Renal cortical epithelial cell (primary cell): ENCODE measurements around the gene MAST2. TPM values are rescaled to one million over a fixed set of nuclear protein-coding genes. Genes with fewer than 3 reads are reported as not detected.
"Not testable (repeated sequence)": the region's sequence is repeated elsewhere in the genome, so short reads cannot be mapped to it uniquely, and the experiment has no call there.

ENCODE experiments used
- DNase-seq: peaks from one replicate; pipeline ENCODE4 v3.0.0-alpha.2; 2011; ENCODE audit warnings: low read depth
- total RNA-seq: library from RNA; depleted of rRNA; stranded (reverse); fragments of >200 nt; gene quantifications from 2 replicates; pipeline ENCODE4 v1.2.3, GENCODE V29; 2014

MAST2 gene
- total RNA-seq, 1 donor from 2014 or later = 24.8 TPM

DNA sequence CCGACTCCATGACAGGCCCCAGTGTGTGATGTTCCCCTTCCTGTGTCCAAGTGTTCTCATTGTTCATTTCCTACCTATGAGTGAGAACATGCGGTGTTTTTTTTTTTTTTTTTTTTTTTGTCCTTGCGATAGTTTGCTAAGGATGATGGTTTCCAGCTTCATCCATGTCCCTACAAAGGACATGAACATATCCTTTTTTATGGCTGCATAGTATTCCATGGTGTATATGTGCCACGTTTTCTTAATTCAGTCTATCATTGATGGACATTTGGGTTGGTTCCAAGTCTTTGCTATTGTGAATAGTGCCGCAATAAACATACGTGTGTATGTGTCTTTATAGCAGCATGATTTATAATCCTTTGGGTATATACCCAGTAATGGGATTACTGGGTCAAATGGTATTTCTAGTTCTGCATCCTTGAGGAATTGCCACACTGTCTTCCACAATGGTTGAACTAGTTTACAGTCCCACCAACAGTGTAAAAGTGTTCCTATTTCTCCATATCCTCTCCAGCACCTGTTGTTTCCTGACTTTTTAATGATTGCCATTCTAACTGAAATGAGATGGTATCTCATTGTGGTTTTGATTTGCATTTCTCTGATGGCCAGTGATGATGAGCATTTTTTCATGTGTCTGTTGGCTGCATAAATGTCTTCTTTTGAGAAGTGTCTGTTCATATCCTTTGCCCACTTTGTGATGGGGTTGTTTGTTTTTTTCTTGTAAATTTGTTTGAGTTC is 54.5 kb downstream of the MAST2 start:
- not testable (repeated sequence) for DNase-seq

DNA sequence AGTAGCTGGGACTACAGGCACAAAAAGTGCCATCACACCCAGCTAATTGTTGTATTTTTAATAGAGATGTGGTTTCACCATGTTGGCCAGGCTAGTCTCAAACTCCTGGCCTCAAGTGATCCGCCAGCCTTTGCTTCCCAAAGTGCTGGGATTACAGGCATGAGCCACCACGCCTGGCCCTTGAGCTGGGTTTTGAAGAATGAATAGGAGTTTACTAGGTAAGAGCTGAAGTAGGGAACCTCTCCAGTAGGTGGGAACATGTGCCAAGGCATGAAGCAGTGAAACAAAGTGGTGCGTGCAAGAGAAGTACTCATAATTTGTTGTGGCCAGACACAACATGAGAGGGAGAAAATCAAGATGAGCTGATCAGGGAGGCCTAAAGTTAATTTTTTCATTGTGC is 55.8 kb downstream of the MAST2 start:
- DNase-seq = no peak

DNA sequence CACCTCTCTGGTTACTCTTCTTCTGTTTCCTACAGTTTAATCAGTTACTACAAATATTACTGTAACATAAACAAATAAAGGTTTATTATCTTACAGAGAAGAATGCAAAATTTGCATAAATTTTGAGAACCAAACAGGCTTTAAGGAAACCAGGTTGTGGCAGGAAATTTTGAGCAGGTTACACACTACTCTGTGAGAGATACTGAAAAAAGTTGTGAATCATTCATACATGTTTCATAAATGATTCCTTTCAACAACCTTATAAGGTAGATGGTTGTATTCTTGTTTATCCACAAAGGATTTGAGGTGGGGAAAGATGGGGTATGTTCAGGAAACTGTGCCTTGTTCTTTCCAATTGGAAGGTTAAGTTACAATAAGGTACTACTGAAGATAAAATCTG is 58.6 kb downstream of the MAST2 start:
- DNase-seq = no peak

DNA sequence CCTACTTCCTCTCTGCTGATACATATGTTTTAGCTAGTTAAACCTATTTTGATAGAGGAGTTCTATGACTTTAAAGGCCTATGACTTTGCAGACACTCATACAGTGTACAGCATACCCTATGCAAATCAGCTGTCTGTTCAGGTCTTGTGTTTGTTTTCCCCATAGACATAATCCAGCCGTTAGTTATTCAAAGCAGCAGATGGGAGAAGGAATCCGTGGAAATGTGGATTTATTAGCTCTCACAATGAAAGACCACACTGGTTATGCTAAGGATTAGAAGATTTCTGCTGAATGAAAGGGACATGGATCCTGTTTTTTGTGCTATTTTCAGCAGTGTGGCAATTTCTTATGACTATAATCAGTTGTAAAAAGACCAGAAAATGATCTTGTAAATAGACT is 59.8 kb downstream of the MAST2 start:
- no peak for DNase-seq

DNA sequence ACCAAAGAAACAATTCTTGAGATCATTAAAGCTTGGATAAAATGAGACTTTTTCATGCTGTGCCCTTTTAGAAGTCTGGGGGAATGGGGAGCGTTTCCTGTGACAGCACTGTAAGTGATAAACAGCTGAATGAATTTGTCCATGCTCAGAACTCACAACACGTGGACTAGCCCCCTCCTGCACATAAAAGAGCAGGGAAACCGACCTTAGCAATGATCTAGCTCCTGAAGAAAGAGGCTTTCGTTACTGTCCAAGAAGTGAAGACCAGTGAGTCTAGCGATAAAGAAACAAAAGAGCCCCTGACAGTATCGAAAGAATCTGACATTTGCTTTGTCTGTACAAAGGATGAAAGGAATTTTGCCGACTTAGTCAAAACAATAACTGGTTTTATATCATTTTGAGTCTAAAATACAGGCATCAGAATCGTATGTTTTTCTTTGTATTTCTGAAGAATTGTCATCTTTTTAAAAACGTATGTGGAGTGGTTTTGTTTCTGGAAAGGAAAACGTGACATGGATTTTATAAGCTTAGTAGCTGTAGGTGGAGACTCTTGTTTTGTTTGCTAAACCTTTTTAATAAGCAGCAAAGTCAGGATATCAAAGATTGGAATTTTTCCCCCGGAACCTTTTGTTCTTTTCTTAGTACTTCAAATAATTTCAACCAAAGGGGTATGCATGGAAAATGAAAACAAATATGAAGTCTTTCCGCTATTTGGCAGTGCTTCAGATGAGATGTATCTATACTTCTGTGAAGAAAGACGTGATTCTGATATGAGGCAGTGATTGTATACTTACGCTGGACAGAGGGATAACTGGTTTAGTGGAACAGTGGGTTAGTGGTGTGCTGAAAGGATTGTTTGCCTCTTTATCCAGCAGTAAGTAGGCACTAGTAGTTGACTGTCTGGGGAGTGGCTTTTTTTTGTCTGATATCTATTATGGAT is 61.0 kb downstream of the MAST2 start:
- no peak for DNase-seq

DNA sequence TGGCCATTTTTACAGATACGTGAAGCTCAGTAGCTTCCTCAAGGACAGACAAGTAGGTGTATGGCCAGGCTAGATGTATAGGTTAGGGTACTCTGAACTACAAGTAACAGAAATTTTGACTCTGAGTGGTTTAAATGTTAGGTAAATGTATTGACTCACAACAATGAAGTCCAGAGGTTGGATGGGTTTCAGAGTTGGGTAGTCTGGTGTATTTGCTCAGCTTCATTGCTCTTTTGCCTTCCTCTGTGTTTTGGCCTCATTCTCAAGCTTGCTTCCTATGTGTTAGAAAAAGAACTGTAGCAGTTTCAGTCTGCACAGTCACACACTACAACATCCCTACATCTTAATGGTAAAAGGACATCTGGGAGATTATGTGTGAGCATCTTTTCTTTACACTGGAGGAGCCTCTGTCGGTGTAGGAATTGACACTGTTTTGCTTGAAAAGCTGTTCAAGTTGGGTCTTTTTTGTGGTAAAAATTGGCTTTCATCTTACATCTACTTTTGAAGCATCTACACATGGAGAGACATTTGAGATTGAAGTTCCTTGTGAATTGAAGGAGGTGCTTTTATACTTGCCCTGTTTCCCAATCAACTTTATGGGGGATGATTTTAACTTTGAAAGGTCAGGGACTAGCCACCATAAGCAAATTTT is 64.4 kb downstream of the MAST2 start:
- no peak for DNase-seq

DNA sequence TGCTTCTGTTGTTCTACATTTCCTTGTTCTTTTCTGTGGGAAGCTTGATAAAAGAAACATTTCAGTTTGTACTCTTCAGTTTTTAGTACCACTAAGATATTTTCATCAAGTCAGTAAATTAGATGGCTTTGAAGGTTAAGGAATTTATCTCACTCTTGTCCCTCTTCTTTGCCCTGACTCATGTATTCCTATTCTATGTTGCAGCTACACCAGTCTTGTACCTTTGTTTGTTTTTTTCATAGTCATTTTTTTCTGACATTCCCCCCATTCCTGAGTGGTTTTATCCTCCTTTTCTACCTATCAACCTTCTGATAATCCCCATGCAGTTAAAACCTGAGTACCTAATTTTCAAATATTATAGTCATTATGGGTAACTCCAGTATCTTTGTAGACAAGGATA is 65.4 kb downstream of the MAST2 start:
- no peak for DNase-seq

DNA sequence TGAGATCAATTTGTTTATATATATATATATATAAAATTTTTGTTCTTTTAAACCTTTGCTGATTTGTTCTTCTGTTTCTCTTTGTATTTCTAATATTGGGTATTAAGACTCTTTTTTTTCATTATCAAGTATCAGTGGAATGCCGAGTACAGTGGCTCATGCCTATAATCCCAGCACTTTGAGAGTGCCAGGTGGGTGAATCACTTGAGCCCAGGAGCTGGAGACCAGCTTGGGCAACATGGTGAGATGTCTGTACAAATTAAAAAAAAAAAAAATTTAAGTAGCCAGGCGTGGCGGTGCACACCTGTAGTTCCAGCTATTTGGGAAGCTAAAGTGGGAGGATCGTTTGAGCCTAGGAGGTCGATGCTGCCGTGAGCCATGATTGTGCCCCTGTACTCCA is 67.1 kb downstream of the MAST2 start:
- peak; percentile 26 for DNase-seq

DNA sequence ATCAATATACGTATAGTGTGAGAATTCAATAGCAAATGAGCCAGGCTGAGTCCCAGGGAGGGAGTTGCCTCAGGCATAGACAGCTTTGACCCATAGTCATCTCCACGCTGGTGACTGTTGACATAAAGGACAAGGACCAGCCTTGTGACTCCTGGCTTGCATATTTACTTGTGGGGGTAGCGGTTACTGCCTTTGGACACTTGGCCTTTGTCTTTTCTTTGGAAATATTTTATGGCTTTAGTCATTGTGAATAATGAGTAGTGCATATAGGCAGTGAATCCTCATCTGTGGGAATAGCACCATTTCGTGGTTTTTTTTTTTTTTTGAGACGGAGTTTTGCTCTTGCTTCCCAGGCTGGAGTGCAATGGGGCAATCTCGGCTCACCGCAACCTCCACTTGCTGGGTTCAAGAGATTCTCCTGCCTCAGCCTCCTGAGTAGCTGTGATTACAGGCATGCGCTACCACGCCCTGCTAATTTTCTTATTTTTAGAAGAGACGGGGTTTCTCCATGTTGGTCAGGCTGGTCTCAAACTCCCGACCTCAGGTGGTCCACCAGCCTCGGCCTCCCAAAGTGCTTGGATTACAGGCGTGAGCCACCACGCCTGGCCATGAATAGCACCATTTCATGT is 68.9 kb downstream of the MAST2 start:
- peak; percentile 41 for DNase-seq

DNA sequence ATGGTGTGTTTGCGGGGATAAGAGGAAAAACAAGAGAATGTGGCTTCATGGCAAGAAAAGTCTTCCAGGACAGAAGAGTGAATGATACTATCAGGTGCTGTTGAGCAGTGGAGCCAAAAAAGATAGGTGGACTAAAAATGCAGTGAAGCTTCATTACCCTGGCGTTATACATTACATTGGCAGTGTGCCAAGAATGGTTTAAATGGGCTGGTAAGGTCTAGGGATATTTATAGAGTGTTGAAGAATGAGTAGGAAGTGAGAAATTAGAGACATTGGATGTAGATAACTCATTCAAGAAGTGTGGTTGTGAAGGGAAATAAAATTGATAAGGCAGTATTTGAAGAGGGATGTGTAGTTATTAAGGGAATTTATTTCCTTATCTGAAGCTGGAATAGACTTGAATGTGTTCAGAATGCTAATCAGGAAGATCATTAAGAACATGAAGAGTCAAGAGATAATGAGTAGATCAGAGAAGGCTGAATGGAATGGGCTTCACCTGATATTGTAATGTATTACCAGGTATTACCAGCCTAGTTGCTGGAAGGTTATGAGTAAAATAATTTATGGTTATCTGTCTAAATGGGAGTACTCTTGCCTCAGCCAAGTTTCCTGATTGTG is 72.7 kb downstream of the MAST2 start:
- no peak for DNase-seq

DNA sequence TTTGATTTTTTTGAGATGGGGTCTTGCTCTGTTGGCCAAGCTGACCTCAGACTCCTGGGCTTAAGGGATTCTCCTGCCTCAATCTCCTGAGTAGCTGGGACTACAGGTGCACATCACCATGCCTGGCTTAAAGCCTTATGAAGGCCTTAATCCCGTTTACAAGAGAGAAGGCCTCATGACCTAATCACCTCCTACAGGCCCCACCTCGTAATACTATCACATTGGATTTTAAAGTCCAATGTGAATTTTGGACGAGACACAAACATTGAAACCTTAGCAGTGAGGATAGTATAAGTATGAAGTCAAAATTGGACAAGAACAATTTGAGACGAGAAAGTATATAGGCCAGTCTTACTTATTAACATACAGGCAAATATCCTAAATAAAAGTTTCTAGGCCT is 73.9 kb downstream of the MAST2 start:
- DNase-seq = no peak

DNA sequence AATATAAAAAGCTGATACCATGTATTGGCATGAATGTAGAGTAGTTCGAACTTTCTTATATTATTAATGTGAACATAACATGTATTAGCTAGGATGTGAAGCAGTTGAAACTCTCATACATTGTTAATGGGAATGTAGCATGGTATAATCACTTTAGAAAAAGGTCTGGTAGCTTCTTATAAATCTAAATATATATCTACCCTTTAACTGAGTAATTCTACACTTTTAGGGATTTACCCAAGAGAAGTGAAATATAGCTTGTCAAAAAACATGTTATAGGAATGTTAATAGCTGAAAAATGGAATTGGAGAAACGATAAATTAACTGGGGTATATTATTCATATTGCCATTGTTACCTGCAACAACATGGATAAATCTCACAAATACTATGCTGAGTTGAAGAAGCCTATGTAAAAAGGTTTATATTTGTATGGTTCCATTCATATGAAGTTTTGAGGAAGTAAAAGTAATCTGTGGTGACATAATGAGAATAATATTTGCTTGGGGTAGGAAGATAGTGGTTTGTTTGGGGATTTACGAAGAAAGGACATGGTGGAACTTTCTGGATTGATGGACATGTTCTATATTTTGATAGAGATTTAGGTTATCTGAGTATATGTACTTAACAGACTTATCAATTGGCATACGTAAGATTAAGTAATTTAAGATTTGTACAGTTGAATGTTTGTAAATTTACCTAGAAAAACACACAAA is 76.6 kb downstream of the MAST2 start:
- DNase-seq = no peak

DNA sequence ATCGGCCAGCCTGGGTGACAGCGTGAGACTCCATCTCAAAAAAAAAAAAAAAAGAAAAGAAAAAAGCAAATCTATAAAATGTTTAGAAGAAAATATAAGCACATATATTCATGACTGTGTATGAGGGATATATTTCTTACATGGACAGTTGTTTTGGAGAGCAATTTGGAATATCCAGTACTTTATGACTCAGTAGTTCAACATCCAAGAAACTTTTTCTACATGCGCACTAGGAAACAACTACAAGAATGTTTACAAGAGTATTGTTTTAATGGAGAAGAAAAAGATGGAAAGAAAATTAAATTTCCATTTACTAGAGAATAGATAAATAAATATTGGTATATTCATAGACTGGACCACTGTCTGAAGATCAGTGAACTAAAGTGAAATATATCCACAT is 77.5 kb downstream of the MAST2 start:
- DNase-seq = no peak

DNA sequence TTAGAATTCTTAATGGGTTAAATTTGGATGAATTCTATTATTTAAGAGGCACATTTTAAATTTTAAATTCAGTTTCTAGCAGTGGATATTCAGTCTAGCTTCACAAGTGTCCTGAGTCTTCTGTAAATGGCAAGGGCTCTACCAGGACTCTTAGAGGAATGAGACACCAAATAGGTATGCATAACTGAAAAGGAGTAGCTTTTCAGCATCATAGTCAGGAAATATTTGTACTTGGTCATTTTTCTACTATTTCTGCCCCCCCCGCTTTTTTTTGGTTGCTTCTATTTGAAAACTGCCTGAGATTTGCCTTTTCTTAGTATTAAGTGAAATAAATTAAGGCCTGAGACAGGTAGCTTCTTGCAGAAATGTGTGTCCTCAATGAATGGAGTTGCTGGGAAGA is 80.2 kb downstream of the MAST2 start:
- peak; percentile 21 for DNase-seq

DNA sequence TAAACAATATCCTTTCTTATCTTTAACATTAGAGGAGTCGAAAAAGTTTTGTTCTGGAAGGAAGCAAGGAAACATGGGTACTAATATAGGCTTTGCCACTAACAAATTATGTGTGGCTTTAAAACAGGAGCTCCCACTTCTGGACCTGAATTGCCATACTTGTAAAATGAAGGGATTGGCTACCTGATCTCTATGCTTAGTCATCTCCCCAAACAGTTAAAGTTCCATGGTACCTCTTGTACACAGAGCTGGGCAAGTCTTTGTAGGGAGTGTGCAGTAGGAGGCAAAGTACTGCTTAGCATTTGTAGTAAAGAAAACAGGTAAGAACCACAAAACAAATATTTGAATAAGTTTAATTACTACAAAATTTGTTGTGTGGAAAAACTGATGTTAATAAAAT is 81.3 kb downstream of the MAST2 start:
- DNase-seq = peak; percentile 57

DNA sequence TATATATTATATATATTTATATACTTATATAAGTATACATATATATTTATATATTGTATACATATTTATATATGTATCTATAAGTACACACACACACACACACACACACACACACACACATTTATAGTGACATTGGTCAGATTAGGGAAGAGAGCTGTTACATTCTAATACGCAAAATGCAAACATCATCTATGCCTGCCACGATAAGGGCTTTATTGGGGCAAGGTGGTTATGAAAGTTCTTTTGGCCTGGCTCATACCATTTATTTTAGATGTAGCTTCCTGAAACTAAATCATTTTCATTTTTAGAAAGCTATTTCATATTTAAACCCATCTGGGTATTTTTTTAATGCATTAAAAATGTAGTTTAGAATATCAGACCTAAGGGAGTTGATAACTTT is 82.8 kb downstream of the MAST2 start:
- no peak for DNase-seq

DNA sequence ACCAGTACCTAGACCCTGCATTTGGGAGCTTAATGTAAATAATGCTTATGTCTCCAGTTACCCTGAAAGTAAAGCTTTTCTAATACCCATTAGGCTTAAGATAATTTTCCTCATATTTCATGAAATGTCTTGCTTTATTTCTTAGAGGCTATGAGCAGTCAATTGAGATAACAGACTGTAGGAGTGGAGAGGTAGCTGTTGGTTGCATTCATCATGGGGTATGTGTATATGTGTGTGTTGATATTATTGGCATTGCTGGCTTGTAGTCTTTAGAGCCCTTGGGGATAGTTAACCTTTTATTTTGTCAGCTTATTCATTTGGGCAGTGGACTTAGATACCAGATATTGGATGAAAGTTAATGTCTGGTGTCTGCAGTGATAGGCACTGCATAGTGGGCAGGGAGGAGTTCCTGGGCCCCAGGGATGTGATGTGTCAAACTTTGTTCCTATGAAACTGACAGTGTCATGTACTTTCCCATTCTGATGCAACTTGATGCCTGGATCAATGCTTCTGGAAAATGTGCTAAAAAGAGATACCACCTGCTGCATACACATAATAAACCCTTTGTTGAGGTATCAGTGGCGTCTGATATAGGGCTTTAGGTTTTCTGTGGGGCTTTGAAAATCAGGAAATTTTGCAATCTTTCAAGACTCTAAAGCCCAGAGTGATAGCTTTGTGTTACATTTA is 83.9 kb downstream of the MAST2 start:
- DNase-seq = no peak

DNA sequence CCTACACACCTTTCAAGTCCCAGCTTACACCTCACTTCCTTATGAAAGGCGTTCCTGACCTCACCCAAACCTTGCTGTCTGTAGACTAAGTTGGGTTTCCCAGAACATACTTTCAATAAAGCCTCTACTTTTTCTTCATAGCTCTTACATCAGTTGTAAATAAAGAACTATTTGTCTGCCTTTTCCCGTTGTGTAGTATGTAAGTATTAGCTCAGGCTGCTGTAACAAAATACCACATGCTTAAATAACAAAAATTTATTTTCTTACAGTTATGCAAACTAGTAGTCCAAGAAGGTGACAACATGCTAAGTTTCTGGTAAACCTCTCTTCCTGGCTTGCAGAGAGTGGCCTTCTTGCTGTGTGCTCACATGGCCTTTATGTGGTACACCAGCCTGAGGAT is 86.7 kb downstream of the MAST2 start:
- DNase-seq = no peak

DNA sequence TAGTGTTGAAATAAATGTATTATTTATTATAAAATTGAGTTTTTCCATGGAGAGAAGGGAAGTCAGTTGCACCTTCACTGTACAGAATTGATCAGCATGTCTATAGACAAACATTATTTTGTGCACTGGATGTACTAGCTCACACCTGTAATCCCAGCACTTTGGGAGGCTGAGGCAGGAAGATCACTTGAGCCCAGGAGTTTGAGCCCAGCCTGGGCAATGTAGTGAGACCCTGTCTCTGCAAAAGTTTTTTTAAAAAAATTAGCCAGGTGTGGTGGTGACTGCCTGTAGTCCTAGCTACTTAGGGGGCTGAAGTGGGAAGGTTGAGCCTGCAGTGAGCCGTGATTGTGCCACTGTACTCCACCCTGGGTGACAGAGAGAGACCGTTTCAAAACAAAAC is 87.7 kb downstream of the MAST2 start:
- DNase-seq = no peak

DNA sequence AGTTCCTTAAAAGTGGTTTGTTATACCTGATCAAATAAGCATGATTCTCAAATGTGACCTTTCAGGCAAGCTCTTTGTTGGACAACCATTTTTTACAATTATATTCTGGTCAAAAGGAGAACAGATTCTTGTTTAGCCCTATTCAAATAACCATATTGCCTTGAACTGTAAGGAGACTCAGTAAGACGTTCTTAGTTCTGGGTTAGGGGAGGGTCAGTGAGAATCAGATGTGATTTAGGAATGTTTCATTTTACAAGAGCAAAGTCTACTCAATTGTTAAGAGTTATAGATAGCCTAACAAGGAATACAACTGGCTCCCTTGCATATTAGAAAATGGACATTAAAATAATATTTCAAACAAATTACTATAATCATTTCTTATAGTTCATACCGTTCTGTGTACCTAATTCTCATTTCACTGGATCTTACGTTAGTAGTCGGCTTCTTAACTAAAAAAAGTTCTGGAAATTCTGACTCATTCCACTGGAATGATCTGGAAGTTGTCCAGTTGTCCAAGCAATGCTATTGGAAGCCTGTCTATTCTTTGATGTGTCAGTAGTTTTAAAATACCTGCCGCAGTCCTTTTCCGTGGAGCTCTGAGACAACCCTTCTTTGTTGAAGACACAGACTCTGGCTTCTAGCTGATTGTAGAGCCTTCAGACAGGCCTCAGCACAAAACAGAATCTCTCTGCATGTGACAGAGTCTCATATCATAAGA is 88.8 kb downstream of the MAST2 start:
- peak; percentile 98 for DNase-seq
